Measurements from ENCODE around the gene FLNB. TPM values are rescaled to one million over a fixed set of nuclear protein-coding genes. Genes with fewer than 3 reads are reported as not detected.

The FLNB gene
- total RNA-seq, 1 donor from 2014 or later: 103 TPM

- DNase-seq (ENCODE audit: low spot score, unreplicated experiment): no peak
- Mint-ChIP-seq H3K4me1 (ENCODE audit: low read depth) (peaks cover 10% of the 10 kb centered on the region), H3K4me3 (ENCODE audit: low read depth) (no peak overlapping the region), H3K36me3 (ENCODE audit: insufficient read depth) (peaks cover 49% of the 10 kb centered on the region), H3K27me3 (no peaks in the 10 kb centered on the region), H3K27ac (no peak overlapping the region), H3K9me3 (ENCODE audit: low read depth) (no peaks in the 10 kb centered on the region)
- TF ChIP-seq CTCF (IDR thresholded peaks at IDR 0.05; ENCODE audit: unreplicated experiment): no peak
These were observed 116.2 kb downstream of the FLNB start for GRCh38 chr3:58124387-58124786.

GRCh38 chr3:58129041-58129770 is 121.0 kb downstream of the FLNB start:
- Mint-ChIP-seq H3K27me3 (no peaks in the 10 kb centered on the region), H3K9me3 (ENCODE audit: low read depth) (no peaks in the 10 kb centered on the region), H3K4me3 (ENCODE audit: low read depth) (no peak overlapping the region), H3K4me1 (ENCODE audit: low read depth) (no peaks in the 10 kb centered on the region), H3K27ac (no peak overlapping the region), H3K36me3 (ENCODE audit: insufficient read depth) (peaks cover 46% of the 10 kb centered on the region)
- DNase-seq (ENCODE audit: low spot score, unreplicated experiment): no peak
- TF ChIP-seq CTCF (IDR thresholded peaks at IDR 0.05; ENCODE audit: unreplicated experiment): no peak

GRCh38 chr3:58130591-58130990 is 122.4 kb downstream of the FLNB start:
- peak overlapping the region; percentile 67 for H3K27ac Mint-ChIP-seq
- no peaks in the 10 kb centered on the region for H3K27me3 Mint-ChIP-seq
- no peaks in the 10 kb centered on the region for H3K9me3 Mint-ChIP-seq (ENCODE audit: low read depth)
- no peak for DNase-seq (ENCODE audit: low spot score, unreplicated experiment)
- H3K36me3 Mint-ChIP-seq (ENCODE audit: insufficient read depth): peaks cover 40% of the 10 kb centered on the region
- no peaks in the 10 kb centered on the region for H3K4me1 Mint-ChIP-seq (ENCODE audit: low read depth)
- no peak overlapping the region for H3K4me3 Mint-ChIP-seq (ENCODE audit: low read depth)
- no peak for TF ChIP-seq CTCF (IDR thresholded peaks at IDR 0.05; ENCODE audit: unreplicated experiment)

- Mint-ChIP-seq H3K36me3 (ENCODE audit: insufficient read depth) (peaks cover 39% of the 10 kb centered on the region), H3K27ac (no peak overlapping the region), H3K27me3 (no peaks in the 10 kb centered on the region), H3K4me1 (ENCODE audit: low read depth) (no peaks in the 10 kb centered on the region), H3K4me3 (ENCODE audit: low read depth) (no peak overlapping the region), H3K9me3 (ENCODE audit: low read depth) (no peaks in the 10 kb centered on the region)
- TF ChIP-seq CTCF (IDR thresholded peaks at IDR 0.05; ENCODE audit: unreplicated experiment): no peak
- no peak for DNase-seq (ENCODE audit: low spot score, unreplicated experiment)
These were observed 123.0 kb downstream of the FLNB start for GRCh38 chr3:58131101-58131825.

GRCh38 chr3:58132850-58133249 is 124.6 kb downstream of the FLNB start:
- no peaks in the 10 kb centered on the region for H3K4me1 Mint-ChIP-seq (ENCODE audit: low read depth)
- H3K27me3 Mint-ChIP-seq: no peaks in the 10 kb centered on the region
- no peak overlapping the region for H3K4me3 Mint-ChIP-seq (ENCODE audit: low read depth)
- TF ChIP-seq CTCF (IDR thresholded peaks at IDR 0.05; ENCODE audit: unreplicated experiment): no peak
- H3K9me3 Mint-ChIP-seq (ENCODE audit: low read depth): no peaks in the 10 kb centered on the region
- H3K27ac Mint-ChIP-seq: no peak overlapping the region
- DNase-seq (ENCODE audit: low spot score, unreplicated experiment): no peak
- H3K36me3 Mint-ChIP-seq (ENCODE audit: insufficient read depth): peaks cover 35% of the 10 kb centered on the region

Data from progenitor cell of endocrine pancreas (in vitro differentiated cells).